ENCODE measurements around the gene TLE6. TPM values are rescaled to one million over a fixed set of nuclear protein-coding genes. Genes with fewer than 3 reads are reported as not detected.

Gene TLE6
- total RNA-seq, 1 donor from 2014 or later = 1.3 TPM

DNA sequence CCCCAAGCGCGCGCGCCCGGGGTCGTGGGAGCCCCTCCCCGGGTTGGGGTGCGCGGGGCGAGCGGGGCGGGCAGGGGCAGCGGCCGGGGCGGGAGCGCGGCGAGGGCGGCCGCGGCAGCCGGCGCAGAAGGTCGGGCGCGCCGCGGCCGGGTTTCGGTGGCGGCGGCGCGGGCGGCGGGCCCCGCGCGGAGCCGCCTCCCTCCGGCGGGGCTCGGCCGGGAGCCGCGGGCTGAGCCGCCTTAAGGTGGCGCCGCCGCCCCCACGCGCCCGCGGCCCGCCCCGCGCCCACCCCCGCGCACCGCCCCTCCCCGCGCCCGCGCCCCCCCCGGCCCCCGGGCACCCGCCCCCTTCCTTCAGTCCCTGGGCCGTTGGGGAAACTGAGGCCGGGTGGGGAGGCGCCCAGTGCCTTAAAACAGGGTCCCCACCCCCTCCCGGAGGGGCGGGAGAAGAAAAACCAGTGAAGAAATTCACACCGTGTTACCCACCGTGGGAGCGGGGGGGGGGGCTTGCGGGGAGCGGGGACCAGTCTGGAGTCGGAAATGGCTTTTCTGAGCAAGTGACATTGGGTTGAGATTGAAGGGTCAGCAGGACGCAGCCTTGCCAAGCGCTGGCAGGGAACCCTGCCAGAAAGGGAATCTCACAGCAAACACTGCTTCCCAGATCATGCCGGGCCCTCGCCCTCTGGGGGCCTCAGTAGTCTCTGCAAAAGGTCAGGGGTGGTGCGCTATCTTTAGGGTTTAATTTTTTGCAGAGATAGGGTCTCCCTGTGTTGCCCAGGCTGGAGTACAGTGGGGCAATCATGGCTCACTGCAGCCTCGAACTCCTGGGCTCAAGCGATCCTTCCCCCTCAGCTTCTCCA lies 51.9 kb downstream of the TLE6 start, which contains the start of gene TLE2:
TSS of gene TLE2 (minus strand) at position 216 of the 859 bp plus-strand sequence. CDS start 376 bp downstream, outside the sequence.
- H3K4me3 ChIP-seq = peak within 1 kb of the TSS; percentile 81
- TF ChIP-seq, protein P1, sequence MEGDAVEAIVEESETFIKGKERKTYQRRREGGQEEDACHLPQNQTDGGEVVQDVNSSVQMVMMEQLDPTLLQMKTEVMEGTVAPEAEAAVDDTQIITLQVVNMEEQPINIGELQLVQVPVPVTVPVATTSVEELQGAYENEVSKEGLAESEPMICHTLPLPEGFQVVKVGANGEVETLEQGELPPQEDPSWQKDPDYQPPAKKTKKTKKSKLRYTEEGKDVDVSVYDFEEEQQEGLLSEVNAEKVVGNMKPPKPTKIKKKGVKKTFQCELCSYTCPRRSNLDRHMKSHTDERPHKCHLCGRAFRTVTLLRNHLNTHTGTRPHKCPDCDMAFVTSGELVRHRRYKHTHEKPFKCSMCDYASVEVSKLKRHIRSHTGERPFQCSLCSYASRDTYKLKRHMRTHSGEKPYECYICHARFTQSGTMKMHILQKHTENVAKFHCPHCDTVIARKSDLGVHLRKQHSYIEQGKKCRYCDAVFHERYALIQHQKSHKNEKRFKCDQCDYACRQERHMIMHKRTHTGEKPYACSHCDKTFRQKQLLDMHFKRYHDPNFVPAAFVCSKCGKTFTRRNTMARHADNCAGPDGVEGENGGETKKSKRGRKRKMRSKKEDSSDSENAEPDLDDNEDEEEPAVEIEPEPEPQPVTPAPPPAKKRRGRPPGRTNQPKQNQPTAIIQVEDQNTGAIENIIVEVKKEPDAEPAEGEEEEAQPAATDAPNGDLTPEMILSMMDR (IDR thresholded peaks at IDR 0.05; ENCODE audit: borderline replicate concordance) = no peak
- no peaks in the 10 kb centered on the region for H3K9me3 ChIP-seq (replicated peaks)
- no peaks in the 10 kb centered on the region for H3K27me3 ChIP-seq (ENCODE audit: low read depth)
- no peaks in the 10 kb centered on the region for H3K36me3 ChIP-seq
- intact Hi-C loops (cut with micrococcal nuclease) = no loop called here
- peak within 1 kb of the TSS; percentile 72 for H3K27ac ChIP-seq (replicated peaks)
- DNase-seq = no peak
- H3K4me1 ChIP-seq = peaks cover 22% of the 10 kb centered on the region

GRCh38 chr19:3031607-3031867 lies 54.2 kb downstream of the TLE6 start:
- peaks cover 38% of the 10 kb centered on the region for H3K4me1 ChIP-seq
- H3K27me3 ChIP-seq (ENCODE audit: low read depth) = no peaks in the 10 kb centered on the region
- DNase-seq = no peak
- H3K27ac ChIP-seq (replicated peaks) = no peak overlapping the region
- H3K4me3 ChIP-seq = no peak overlapping the region
- intact Hi-C loops (cut with micrococcal nuclease) = no loop called here
- H3K36me3 ChIP-seq = no peaks in the 10 kb centered on the region
- H3K9me3 ChIP-seq (replicated peaks) = no peaks in the 10 kb centered on the region
- TF ChIP-seq, protein P1 (IDR thresholded peaks at IDR 0.05; ENCODE audit: borderline replicate concordance) = no peak

DNA sequence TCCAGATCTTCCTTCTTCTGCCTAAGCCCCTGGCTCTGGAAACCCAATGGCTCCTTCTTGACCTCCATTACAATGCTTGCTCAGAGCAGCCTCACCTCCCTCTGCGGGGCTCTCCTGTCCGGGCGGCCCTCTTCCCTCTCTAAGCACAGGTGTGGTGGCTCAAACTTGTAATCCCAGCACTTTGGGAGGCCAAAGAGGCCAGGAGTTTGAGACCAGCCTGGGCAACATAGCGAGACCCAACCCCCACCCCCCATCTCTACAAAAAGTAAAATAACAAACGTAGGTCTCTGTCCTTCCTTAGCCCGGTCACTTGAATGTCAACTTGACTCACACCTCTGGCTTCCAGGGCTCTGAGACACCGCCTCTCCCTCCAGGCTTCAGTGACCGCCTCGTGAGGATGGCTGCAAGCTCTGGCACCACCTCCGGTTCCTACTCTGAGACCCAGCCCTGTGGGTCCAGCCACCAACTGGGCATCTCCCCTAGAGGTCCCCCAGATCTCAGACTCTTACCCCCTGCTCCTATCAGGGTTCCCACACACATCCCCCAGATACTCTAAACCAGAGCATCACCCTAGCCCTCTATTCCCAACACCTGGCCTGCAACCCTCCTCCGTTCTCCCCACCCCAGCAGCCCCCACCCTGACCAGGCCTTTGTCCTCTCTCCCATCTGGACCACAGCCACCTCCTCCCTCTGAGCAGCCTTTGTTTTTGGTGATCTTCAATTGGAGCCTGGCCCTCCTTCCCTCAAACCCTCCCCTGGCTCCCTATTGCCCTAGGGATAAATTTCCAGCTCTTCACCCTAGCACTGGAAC lies 56.4 kb downstream of the TLE6 start:
- H3K36me3 ChIP-seq = no peaks in the 10 kb centered on the region
- no peak for DNase-seq
- intact Hi-C loops (cut with micrococcal nuclease) = no loop called here
- no peaks in the 10 kb centered on the region for H3K9me3 ChIP-seq (replicated peaks)
- H3K4me1 ChIP-seq = peaks cover 33% of the 10 kb centered on the region
- H3K27ac ChIP-seq (replicated peaks) = peak overlapping the region; percentile 96
- no peak overlapping the region for H3K4me3 ChIP-seq
- TF ChIP-seq, protein P1 (IDR thresholded peaks at IDR 0.05; ENCODE audit: borderline replicate concordance) = no peak
- no peaks in the 10 kb centered on the region for H3K27me3 ChIP-seq (ENCODE audit: low read depth)

- no peaks in the 10 kb centered on the region for H3K36me3 ChIP-seq
- DNase-seq = no peak
- H3K4me1 ChIP-seq = peaks cover 32% of the 10 kb centered on the region
- H3K27me3 ChIP-seq (ENCODE audit: low read depth) = no peaks in the 10 kb centered on the region
- H3K27ac ChIP-seq (replicated peaks) = peak overlapping the region; percentile 96
- H3K4me3 ChIP-seq = no peak overlapping the region
- TF ChIP-seq, protein P1 (IDR thresholded peaks at IDR 0.05; ENCODE audit: borderline replicate concordance) = no peak
- intact Hi-C loops (cut with micrococcal nuclease) = no loop called here
- H3K9me3 ChIP-seq (replicated peaks) = no peaks in the 10 kb centered on the region
Measured at GRCh38 chr19:3034406-3034655, 57.0 kb downstream of the TLE6 start.

GRCh38 chr19:3034656-3035541 lies 57.5 kb downstream of the TLE6 start:
- Histone ChIP-seq H3K27me3 (ENCODE audit: low read depth) (no peaks in the 10 kb centered on the region), H3K4me1 (peaks cover 28% of the 10 kb centered on the region), H3K9me3 (replicated peaks) (no peaks in the 10 kb centered on the region), H3K36me3 (no peaks in the 10 kb centered on the region), H3K4me3 (peak overlapping the region; percentile 72), H3K27ac (replicated peaks) (peak overlapping the region; percentile 96)
- TF ChIP-seq, protein P1 (IDR thresholded peaks at IDR 0.05; ENCODE audit: borderline replicate concordance) = no peak
- no peak for DNase-seq
- intact Hi-C loops (cut with micrococcal nuclease) = no loop called here

Measured in left ventricle myocardium inferior (tissue), 1 donor.